ENCODE results near the gene THAP7. TPM values are rescaled to one million over a fixed set of nuclear protein-coding genes. Genes with fewer than 3 reads are reported as not detected.
A peak's percentile ranks its signal among the peaks of the same experiment; 100 is the strongest.

Gene THAP7
- total and polyA plus RNA-seq, 9 of the 15 experiments (the other 6 are each of a cell fraction or from before 2014, with no cell fraction given): 7.9 to 263 (median 84.1) TPM

DNA sequence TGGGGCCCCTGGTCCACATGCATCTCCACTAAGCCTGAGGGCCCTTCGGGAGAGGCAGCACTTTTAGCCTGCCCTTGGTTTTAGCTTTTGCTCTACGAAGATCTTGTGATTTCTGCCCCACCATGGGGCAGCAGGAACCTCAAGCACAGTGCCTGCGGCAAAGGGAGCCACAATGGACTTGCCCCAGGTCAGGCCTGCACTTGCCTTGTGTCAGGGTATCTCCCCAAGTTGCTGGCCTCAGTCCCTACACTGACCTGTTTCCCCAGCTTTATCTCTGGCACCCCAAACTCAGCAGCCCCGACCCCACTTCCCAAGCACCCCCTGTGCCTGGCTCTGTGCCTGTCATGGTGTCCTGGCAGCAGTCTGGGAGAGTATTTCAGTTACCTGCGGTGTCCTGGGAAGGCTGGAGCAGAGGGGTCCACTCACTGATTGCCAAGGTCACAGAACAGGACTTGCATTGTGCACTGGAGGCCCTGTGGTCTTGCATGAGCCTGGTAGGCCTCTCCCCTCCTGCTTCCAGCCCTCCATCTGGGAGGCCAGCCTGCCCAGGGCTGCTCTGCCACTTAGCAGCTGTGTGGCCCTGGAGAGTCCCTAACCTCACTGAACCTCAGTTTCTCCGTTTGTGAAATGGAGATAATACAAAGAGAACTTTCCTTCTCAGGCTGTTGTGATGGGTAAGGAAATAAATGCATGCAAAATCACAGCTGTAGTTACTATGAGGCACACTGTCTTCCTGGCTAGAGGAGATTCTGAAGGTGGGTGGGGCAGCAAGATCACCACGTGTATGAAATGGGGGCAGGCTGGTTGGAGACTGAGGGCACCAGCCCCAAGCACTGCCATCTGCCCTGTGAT is 38.5 kb downstream of the THAP7 start:
- peaks cover 11 to 38% of the 10 kb centered on the region in 2 experiments; a peak in 4 of 5 replicates for H3K27me3 ChIP-seq (ENCODE audit: control insufficient read depth in 2 of 2, insufficient read depth in 2 of 2, low read length in 2 of 2)
- no peak for DNase-seq (ENCODE audit: extremely low read depth in 1 of 4, low spot score in 3 of 4)
- peaks cover 0 to 33% of the 10 kb centered on the region in 2 experiments; a peak in 2 of 5 replicates for H3K4me1 ChIP-seq (replicated peaks in 1 of 2; ENCODE audit: control insufficient read depth in 2 of 2, insufficient read depth in 2 of 2, low read length in 2 of 2)
- no peaks in the 10 kb centered on the region for H3K9me3 ChIP-seq (replicated peaks; ENCODE audit: control insufficient read depth, insufficient read depth, low read depth, low read length)
- POLR2A ChIA-PET: interaction anchor here (0.6 to 64.4 kb wide), 13 partner anchors 9 to 157 kb away, joined by 3 to 1556 read pairs (median 3); partner anchors contain the start of genes CRKL and THAP7
- in situ Hi-C loops (cut with MboI) (loop anchor here (25.0 kb wide), 1 partner anchor 174 kb away; no protein-coding TSS in a partner anchor), intact Hi-C loops (cut with micrococcal nuclease) (loop anchor here (2.0 to 5.0 kb wide), 7 partner anchors 21 to 186 kb away; partner anchors contain the start of gene LRRC74B)
- no peak overlapping the region for H2AFZ ChIP-seq (ENCODE audit: low read depth, low read length)
- no peaks in the 10 kb centered on the region for H3K36me3 ChIP-seq (ENCODE audit: control insufficient read depth, insufficient read depth, low read length)
- CTCF ChIA-PET (ENCODE audit: low intra/inter-chr PET ratio): interaction anchor here (0.5 to 2.2 kb wide), 2 partner anchors 78 to 188 kb away, joined by 3 to 6 read pairs; no protein-coding TSS in a partner anchor
- no peak for ATAC-seq
- H4K20me1 ChIP-seq (replicated peaks; ENCODE audit: control insufficient read depth, insufficient read depth, low read length): peaks cover 44% of the 10 kb centered on the region
- H3K4me2 ChIP-seq (ENCODE audit: insufficient read depth, low read length): no peak overlapping the region
- H3K27ac ChIP-seq (ENCODE audit: extremely low read depth, low read depth, low read length): no peak overlapping the region
- no TSS peak for BruUV-seq (replicated peaks)
- H3K4me3 ChIP-seq: no peak overlapping the region
- no peaks in the 10 kb centered on the region for H3K79me2 ChIP-seq (ENCODE audit: control insufficient read depth, insufficient read depth, low read length)
- peak overlapping the region in 1 of 2 experiments; percentile 63; a peak in 2 of 4 replicates for H3K9ac ChIP-seq (ENCODE audit: insufficient read depth in 1 of 2, low read depth in 2 of 2, low read length in 2 of 2)
- 7% methylated on average over 7 of the region's 7 CpGs for WGBS (ENCODE audit: insufficient coverage, low coverage, missing lambda C conversion rate)
- no peak for FAIRE-seq
- no peaks in the 10 kb centered on the region for H3K9me1 ChIP-seq (ENCODE audit: control insufficient read depth, insufficient read depth, low read length)
- TF ChIP-seq, protein P1, sequence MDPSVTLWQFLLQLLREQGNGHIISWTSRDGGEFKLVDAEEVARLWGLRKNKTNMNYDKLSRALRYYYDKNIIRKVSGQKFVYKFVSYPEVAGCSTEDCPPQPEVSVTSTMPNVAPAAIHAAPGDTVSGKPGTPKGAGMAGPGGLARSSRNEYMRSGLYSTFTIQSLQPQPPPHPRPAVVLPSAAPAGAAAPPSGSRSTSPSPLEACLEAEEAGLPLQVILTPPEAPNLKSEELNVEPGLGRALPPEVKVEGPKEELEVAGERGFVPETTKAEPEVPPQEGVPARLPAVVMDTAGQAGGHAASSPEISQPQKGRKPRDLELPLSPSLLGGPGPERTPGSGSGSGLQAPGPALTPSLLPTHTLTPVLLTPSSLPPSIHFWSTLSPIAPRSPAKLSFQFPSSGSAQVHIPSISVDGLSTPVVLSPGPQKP (CRISPR knock-in tag; IDR thresholded peaks at IDR 0.05): 0 out of 2 replicates have a peak, but pooled peaks have one; percentile 73
- TF ChIP-seq CEBPG (CRISPR knock-in tag; IDR thresholded peaks at IDR 0.05): no peak
- no peak for TF ChIP-seq CEBPG (tag; conservative IDR thresholded peaks at IDR 0.05 in 1 of 2, IDR thresholded peaks at IDR 0.05 in 1 of 2)
- 0 out of 2 replicates have a peak, but pooled peaks have one; percentile 22 for TF ChIP-seq SREBF1 (IDR thresholded peaks at IDR 0.05; ENCODE audit: borderline replicate concordance, low read depth, low read length)
- no peak for TF ChIP-seq ETV1 (tag; conservative IDR thresholded peaks at IDR 0.05; ENCODE audit: low read depth)
- TF ChIP-seq CREBBP (IDR thresholded peaks at IDR 0.05; ENCODE audit: low read depth, low read length): no peak
- TF ChIP-seq CTCF (IDR thresholded peaks at IDR 0.05 in 2 of 3, conservative IDR thresholded peaks at IDR 0.05 in 1 of 3; ENCODE audit: insufficient read depth in 2 of 3, low read depth in 1 of 3, low read length in 3 of 3): peak in 1 of 3 experiments; percentile 6; a peak in 1 of 6 replicates
- 0 out of 2 replicates have a peak, but pooled peaks have one; percentile 35 for TF ChIP-seq ZNF76 (CRISPR knock-in tag; IDR thresholded peaks at IDR 0.05; ENCODE audit: borderline replicate concordance)
- TF ChIP-seq ZNF311 (CRISPR knock-in tag; IDR thresholded peaks at IDR 0.05): no peak
- no peak for TF ChIP-seq ZBTB7A (IDR thresholded peaks at IDR 0.05; ENCODE audit: borderline replicate concordance, control insufficient read depth, low read depth, low read length)
- TF ChIP-seq, protein P2, sequence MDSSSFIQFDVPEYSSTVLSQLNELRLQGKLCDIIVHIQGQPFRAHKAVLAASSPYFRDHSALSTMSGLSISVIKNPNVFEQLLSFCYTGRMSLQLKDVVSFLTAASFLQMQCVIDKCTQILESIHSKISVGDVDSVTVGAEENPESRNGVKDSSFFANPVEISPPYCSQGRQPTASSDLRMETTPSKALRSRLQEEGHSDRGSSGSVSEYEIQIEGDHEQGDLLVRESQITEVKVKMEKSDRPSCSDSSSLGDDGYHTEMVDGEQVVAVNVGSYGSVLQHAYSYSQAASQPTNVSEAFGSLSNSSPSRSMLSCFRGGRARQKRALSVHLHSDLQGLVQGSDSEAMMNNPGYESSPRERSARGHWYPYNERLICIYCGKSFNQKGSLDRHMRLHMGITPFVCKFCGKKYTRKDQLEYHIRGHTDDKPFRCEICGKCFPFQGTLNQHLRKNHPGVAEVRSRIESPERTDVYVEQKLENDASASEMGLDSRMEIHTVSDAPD (CRISPR knock-in tag; IDR thresholded peaks at IDR 0.05): no peak
- TF ChIP-seq MAX (CRISPR knock-in tag; IDR thresholded peaks at IDR 0.05): peak; percentile 45; the same call in 1 of the 2 replicates
